GM18861 (cell line): Measurements from ENCODE around the gene ITPR1.

Experiments
- ATAC-seq: cut with Tn5 transposase; IDR thresholded peaks from one replicate; pipeline ENCODE4 v1.9.1; 2021; ENCODE audit not compliant: unreplicated experiment

The ITPR1 gene

DNA sequence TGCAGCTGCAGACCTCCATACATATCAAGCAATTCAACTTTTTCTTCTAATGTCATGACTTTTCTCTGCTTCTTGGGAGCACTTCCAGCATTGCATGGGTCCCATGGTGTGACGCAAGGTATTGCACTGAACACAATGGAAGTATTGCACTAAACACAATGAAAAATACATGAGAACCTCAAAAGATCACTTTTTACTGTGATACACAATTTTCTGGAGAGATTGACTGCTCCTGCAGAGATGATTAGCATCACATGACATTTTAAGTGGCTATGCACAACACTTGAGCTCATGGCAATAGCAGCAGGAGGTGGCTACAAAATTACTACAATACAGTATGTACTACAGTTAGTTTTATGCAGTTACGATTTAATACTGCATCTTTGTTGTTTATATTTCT, 372.6 kb downstream of the ITPR1 start:
- no peak for ATAC-seq

DNA sequence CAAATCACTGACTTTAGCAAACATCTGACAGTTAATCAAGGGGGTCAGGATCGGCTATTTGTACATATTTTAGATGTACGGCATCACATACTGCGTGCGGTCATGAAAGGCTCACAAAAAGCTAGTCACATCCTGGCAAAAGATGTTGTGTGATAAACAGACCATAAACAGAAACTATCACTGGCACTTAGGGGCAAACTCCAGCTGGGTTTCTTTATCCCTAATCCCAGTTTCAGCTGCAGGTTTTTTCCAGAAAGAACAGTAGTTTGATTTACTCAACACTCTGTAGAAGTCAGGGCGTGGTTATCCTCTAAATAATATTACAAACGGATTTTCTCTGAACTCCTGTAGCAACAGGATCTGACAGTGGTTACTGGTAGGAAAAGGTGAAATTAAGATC, 373.7 kb downstream of the ITPR1 start:
- ATAC-seq: no peak

DNA sequence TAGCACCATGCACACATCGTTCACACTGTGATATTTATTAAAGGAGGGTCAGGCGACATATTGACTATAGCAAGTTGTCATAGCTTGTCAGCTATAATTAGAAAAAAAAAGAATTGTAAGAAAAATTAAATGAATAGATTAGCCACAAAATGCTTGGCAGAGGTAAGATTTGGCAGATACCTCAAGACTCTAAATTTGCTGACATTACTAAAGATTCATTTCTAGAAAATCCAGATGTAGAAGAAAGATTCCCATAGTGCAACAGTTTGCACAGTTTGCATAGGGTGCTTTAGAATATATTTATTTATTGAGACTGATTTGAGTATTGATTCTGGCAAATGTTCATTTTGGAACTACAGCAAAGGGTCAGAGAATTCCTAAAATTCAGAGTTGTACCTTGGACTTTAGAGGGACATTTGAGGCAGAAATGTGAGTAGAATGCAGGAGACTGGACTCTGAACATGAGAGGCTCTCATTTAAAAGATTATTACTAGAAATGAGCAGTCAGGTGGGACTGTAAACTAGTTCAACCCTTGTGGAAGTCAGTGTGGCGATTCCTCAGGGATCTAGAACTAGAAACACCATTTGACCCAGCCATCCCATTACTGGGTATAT, 384.1 kb downstream of the ITPR1 start:
- no peak for ATAC-seq

DNA sequence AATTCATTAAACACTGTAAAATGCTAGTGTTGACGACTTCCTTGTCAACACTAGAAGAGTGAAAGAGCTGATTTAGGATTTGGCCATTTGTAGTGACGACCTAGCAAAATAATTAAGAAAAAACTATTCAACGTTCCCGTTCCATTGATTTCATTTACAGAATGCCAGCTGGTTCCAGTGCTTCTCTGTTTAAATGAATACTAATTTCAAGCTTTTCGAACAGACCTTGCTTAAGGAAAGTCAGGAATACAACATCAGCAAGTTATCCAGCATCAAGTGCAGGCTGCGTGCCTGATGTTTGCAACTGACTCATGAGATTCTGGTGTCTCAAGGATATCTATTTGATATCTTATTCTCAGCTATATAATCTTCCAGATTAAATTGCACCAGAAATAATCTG, 387.7 kb downstream of the ITPR1 start:
- ATAC-seq: no peak

DNA sequence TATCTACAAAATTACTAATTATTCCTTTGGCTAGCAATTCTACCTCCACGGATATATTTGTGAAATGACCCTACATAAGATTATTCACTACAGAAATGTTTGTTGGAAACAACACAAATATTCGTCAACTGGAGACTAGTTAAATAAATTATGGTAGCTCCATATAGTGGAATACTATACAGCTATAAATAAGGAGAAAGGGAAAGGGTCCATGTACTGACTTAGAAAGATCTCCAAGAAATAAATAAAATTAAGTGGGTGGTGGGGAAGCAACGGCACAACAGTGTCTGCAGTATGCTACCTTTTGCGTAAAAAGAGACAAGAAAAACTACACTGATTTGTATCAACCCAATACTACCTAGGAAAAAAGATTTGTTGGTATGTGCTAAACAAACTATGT, 389.4 kb downstream of the ITPR1 start:
- ATAC-seq: no peak

DNA sequence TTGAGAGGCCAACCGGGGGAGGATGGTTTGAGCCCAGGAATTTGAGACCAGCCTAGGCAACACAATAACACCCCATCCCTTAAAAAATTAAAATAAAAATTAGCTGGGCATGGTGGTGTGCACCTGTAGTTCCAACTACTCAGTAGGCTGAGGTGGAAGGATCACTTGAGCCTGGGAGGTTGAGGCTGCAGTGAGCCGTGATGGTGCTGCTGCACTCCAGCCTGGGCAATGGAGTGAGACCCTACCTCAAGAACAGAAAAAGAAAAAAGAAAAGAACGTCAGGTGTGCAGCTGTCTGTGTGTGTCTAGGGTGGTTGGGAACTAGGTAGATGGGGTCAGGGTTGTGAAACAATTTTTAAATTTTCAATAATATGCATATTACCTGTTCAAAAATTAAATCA, 389.9 kb downstream of the ITPR1 start:
- ATAC-seq: no peak

DNA sequence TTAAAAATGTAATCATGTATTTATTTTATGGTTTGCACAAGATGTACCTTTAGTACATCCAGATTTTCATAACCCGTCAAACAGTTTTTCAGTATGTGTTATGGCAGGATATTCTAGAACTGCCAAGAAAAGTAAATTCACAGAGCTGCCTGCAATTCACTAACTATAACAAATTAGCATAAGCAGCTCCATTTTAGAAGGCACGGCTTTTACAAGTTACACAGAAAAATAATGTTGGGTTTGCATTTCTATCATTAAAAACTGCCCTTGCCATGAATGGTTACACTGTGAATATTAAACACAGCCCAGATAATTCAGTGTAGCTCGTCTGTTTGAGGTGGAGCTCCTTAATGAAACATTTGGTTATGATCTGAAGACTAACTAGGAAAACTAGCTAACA, 391.7 kb downstream of the ITPR1 start:
- ATAC-seq: no peak

DNA sequence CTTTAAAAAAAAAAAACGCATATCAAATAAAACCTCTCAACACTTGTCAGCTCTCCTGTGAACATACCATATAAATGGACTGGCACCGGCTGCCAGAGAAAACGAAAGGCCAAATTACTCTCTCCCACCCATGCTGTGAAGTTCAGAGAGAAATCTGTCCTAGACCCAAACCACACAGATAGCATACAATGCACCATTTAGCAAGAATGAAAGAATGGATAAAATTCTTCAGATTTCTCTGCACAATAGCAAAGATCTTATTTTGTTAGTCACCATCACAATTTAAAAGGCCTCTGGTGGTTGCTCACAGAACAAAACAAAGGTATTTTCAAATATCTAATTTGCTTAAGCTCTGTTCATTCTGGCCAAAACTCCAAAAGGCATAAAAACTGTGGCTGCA, 392.2 kb downstream of the ITPR1 start:
- no peak for ATAC-seq

DNA sequence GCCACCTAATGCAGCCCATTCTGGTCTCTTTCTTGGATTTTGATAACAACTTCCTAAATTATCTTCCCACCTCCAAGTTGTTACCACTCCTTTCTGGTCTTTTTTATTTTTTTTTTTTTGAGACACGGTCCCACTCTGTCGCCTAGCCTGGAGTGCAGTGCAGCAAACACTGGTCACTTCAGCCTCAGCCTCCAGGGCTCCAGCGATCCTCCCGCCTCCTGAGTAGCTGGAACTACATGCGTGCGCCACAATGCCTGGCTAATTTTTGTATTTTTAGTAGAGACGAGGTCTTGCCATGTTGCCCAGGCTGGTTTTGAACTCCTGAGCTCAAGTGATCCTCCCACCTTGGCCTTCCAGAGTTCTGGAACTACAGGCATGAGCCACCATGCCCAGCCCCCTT, 393.3 kb downstream of the ITPR1 start:
- no peak for ATAC-seq

DNA sequence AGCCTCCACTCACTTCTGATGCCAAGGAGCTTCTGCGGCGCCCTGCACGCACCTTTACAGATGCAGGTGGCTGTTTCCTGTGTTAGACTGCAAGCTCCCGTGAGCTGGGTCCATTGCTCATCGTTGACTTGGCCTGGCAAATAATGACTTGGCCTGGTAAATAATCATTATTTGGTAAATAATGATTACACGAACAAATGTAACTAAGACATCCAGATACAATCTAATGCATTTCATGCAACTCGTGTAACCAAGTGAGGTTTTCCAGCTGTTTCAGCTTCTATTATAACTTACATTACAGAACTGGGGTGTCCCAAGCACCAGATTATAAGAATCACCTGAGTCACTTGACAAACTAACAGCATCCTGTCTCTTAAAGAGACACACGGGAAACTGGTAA, 394.0 kb downstream of the ITPR1 start:
- ATAC-seq: no peak

DNA sequence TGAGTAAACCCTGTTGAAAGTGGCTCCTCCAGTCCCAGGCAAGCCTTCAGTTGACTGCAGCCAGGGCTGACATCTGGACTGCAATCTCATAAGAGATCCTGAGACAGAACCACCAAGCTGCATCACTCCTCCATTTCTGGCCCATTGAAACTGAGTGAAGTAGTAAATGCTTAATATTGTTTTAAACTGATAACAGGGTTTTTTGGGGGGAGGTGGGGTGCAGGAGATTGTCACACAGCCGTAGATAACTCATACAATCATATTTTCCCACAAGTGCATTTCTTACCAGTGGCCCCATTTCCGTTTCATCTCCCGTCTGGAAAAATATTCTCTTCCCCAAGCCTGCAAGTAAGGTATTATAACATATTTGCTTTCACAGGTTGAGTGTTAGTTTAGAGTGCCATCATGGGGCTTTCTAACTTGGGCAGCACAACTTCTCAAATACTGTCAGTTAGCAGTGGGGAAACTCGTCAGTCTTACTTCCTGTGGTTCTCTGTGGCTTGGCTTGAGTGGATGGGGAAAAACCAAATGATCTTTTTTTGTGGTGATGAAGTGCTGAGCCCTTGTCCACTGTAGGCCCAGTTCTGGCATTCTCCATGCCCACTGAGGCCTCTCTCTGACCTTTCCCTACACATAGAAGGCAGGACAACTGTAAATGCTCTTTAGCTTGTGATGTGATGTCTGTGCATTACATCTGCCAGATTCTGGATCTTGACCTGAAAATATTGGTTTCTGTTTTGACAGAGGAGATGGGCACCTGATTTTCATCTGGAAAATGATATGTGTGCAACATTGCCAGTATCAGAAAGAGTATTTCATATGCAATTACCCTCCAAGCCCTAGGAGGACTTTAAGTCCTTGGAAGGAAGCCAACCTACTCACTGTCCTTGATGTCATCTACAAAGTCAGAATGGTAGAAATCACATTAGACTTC, 396.0 kb downstream of the ITPR1 start:
- peak; percentile 89 for ATAC-seq

DNA sequence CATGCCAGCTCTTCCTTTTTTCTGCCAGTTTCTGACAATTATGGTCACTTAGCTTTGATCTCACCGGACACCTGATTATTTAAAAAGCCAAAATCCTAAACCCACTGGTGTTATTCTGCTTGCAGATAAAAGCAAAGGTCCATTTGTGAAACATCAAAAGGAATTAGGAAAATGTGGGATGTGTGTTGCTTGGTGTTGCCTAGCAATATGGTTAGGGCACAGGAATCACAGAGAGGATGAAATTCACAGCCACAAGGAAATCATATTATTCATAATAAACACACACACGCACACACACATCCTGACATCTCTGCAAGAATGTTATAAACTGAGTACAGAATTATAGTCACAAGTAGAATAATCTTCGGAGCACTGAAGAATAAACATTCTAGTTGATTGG, 396.7 kb downstream of the ITPR1 start:
- ATAC-seq: no peak

DNA sequence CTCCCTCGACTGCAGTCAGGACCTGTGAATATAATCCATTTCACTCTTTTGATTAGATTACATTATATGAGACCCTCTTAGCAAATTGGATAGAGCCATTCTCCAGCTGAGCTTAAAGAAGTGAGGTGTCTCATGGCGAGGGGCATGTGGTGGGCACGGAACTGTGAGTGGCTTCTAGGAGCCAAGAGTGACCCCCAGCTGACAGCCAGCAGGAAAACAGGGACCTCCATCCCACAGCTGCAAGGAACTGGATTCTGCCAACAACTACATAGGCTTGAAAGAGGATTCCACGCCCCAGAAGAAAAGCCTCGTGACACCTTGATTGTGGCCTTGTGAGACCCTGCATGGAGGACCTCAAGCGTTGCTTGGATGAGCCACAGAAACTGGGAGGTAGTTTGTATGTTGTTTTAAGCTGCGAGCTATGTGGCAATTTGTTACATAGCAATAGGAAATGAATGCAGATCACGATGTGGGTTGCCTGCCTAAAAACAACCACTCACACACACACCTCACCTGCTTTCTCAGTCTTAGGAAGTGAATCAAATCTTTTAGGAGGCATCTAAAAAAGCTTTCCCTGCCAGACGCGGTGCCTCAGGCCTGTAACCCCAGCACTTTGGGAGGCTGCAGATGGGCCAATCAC, 401.9 kb downstream of the ITPR1 start:
- no peak for ATAC-seq

DNA sequence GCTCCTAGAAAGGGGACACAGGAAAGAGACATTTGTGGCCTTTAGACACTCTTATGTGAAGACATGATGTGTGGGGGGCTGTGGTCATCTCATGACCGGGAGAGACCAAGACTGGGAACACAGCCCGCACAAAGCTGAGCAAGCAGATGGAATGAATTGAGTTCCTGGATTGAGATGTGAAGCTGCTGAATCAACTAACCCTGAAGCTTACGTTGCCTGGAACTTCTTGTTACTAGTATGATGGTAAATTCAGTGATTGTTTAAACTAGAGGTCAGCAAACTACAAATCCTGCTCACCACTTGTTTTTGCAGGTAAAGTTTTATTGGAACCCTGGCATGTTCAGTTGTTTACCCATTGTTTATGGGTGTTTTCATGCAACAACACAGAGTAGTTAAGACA, 402.7 kb downstream of the ITPR1 start:
- no peak for ATAC-seq
